HEK293T (cell line): Measurements from ENCODE around the gene MUC5B.

Source experiments
- CTCF ChIA-PET: fragments of 350-600 bp; formaldehyde crosslinking; extraction: SDS; loops from one replicate; lab custom pipeline; 2021; ENCODE audit warnings: antibody characterized with exemption, inconsistent platforms; lab: Yijun Ruan, JAX
- POLR2A ChIA-PET: fragments of 350-600 bp; formaldehyde crosslinking; extraction: SDS; loops from one replicate; lab custom pipeline; 2020; ENCODE audit warnings: antibody characterized with exemption, inconsistent platforms; lab: Yijun Ruan, JAX
- DNase-seq: peaks from one replicate; pipeline ENCODE4 v3.0.0; 2012; ENCODE audit warnings: mixed read lengths; ENCODE audit errors: extremely low spot score
- ARNT ChIP-seq: fragments of 450-650 bp; IDR thresholded peaks from 2 replicates; pipeline ENCODE4 v1.6.1; 2017; ENCODE audit warnings: mild to moderate bottlenecking
- BHLHE40 ChIP-seq: fragments of 450-650 bp; IDR thresholded peaks from 2 replicates; pipeline ENCODE4 v1.6.1; 2016; ENCODE audit warnings: mild to moderate bottlenecking, moderate library complexity, borderline replicate concordance
- CTBP1 ChIP-seq: fragments of 450-650 bp; IDR thresholded peaks from 2 replicates; pipeline ENCODE4 v1.6.1; 2016; ENCODE audit warnings: borderline replicate concordance
- ELF4 ChIP-seq: fragments of 450-650 bp; IDR thresholded peaks from 2 replicates; pipeline ENCODE4 v1.6.1; 2017; ENCODE audit warnings: antibody characterized with exemption
- FOXA1 ChIP-seq: fragments of 450-650 bp; IDR thresholded peaks from 2 replicates; pipeline ENCODE4 v1.6.1; 2016; ENCODE audit warnings: mild to moderate bottlenecking
- FOXK2 ChIP-seq: fragments of 450-650 bp; IDR thresholded peaks from 2 replicates; pipeline ENCODE4 v1.6.1; 2016; ENCODE audit warnings: mild to moderate bottlenecking
- FOXM1 ChIP-seq: fragments of 450-650 bp; IDR thresholded peaks from 2 replicates; pipeline ENCODE4 v1.6.1; 2017; ENCODE audit warnings: mild to moderate bottlenecking, borderline replicate concordance
- HDGF ChIP-seq: fragments of 450-650 bp; IDR thresholded peaks from 2 replicates; pipeline ENCODE4 v1.6.1; 2017; ENCODE audit warnings: antibody characterized with exemption, borderline replicate concordance
- L3MBTL2 ChIP-seq: fragments of 450-650 bp; conservative IDR thresholded peaks from 2 replicates; pipeline ENCODE4 v1.6.1; 2016; ENCODE audit warnings: mild to moderate bottlenecking
- LEF1 ChIP-seq: fragments of 450-650 bp; IDR thresholded peaks from 2 replicates; pipeline ENCODE4 v1.6.1; 2017; ENCODE audit warnings: mild to moderate bottlenecking, borderline replicate concordance
- NFRKB ChIP-seq: fragments of 450-650 bp; IDR thresholded peaks from 2 replicates; pipeline ENCODE4 v1.6.1; 2016; ENCODE audit warnings: mild to moderate bottlenecking, moderate library complexity
- PKNOX1 ChIP-seq: fragments of 450-650 bp; IDR thresholded peaks from 2 replicates; pipeline ENCODE4 v1.6.1; 2016
- SP1 ChIP-seq: fragments of 450-650 bp; IDR thresholded peaks from 2 replicates; pipeline ENCODE4 v1.6.1; 2017
- SUZ12 ChIP-seq: fragments of 450-650 bp; IDR thresholded peaks from 2 replicates; pipeline ENCODE4 v1.6.1; 2016; ENCODE audit warnings: mild to moderate bottlenecking
- TARDBP ChIP-seq: fragments of 450-650 bp; IDR thresholded peaks from 2 replicates; pipeline ENCODE4 v1.6.1; 2016
- ZNF384 ChIP-seq: fragments of 450-650 bp; IDR thresholded peaks from 2 replicates; pipeline ENCODE4 v1.6.1; 2016

The MUC5B gene

DNA sequence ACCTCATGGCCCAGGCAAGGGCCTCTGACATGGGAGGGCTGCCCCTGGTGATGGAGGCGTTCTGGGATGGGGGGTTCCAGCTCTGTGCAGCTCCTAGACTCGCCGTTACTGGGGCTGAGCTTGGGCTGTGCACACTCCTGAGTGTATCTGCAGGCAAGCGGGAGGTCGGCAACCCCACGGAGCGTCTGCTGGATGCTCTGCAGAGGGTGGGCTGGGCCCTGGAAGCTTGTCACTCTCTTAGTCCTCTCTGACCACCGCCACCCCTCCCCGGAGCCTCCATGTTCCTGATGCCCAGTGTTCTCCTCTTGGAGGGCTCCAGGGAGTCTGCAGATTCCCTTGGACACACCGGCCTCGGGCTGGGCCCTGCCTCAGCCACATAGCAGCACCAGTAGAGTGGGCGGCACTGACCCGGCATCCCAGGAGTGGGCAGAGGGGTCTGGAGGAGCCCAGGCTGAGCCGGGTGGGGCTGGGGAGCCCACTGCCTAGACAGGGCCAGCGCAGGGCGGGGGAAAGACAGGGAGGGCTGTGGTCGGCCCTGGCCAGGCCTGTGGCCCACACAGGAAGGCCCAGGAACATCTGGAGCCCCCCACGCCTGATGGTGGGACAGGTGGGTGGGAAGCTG is 20.6 kb upstream of the MUC5B start:
- ChIA-PET POLR2A (no interaction called here), CTCF (no interaction called here)
- DNase-seq: peak; percentile 45
- TF ChIP-seq BHLHE40: no peak
- TF ChIP-seq ZNF384: no peak
- no peak for TF ChIP-seq LEF1
- no peak for TF ChIP-seq HDGF
- no peak for TF ChIP-seq TARDBP
- no peak for TF ChIP-seq L3MBTL2
- no peak for TF ChIP-seq NFRKB
- TF ChIP-seq SP1: no peak
- TF ChIP-seq CTBP1: no peak
- TF ChIP-seq SUZ12: no peak
- no peak for TF ChIP-seq ARNT
- no peak for TF ChIP-seq PKNOX1
- no peak for TF ChIP-seq FOXK2
- no peak for TF ChIP-seq ELF4
- no peak for TF ChIP-seq FOXM1
- no peak for TF ChIP-seq FOXA1

- ChIA-PET POLR2A (no interaction called here), CTCF (no interaction called here)
- TF ChIP-seq CTBP1 (no peak), ARNT (no peak), SUZ12 (no peak), L3MBTL2 (no peak), SP1 (no peak), ZNF384 (no peak), ELF4 (no peak), LEF1 (no peak)
- DNase-seq: peak; percentile 91
Measured at GRCh38 chr11:1202776-1203504, 19.9 kb upstream of the MUC5B start.

GRCh38 chr11:1203505-1204271 is 19.2 kb upstream of the MUC5B start:
- ChIA-PET CTCF (no interaction called here), POLR2A (interaction anchor here (1.1 kb wide), 1 partner anchor 59 kb away, joined by 4 read pairs; no protein-coding TSS in a partner anchor)
- no peak for TF ChIP-seq LEF1
- no peak for TF ChIP-seq FOXA1
- TF ChIP-seq L3MBTL2: no peak
- no peak for TF ChIP-seq FOXK2
- no peak for TF ChIP-seq BHLHE40
- no peak for TF ChIP-seq ZNF384
- no peak for TF ChIP-seq PKNOX1
- no peak for DNase-seq

DNA sequence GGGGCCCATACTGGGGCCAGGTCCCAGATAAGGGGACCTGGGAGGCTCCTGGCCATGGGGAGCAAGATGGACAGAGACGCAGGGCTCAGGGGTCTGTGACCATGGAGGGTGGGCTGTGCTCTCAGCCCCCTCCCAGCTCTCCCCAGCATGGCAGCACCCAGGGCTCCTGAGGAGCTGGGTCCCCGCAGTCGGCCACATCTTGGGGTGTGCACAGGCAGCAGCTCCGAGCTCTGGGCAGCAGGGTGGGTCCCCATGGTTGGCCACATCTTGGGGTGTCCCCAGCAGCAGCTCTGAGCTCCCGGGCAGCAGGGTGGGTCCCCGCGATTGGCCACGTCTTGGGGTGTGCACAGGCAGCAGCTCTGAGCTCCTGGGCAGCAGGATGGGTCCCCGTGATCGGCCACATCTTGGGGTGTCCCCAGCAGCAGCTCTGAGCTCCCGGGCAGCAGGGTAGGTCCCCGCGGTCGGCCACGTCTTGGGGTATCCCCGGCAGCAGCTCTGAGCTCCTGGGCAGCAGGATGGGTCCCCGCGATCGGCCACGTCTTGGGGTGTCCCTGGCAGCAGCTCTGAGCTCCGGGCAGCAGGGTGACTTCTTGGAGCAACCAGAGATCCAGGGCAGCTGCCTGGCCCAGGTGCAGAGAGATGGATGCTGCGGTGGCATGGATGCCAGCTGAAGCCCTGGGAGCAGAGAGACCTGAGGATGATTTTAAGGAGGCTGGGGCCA is 18.3 kb upstream of the MUC5B start:
- ChIA-PET CTCF (interaction anchor here (0.7 kb wide), 1 partner anchor 17 kb away, joined by 3 read pairs; no protein-coding TSS in a partner anchor), POLR2A (interaction anchor here (0.7 to 1.1 kb wide), 2 partner anchors 58 to 66 kb away, joined by 3 to 4 read pairs; no protein-coding TSS in a partner anchor)
- DNase-seq: no peak
- TF ChIP-seq FOXK2 (no peak), ELF4 (no peak)

DNA sequence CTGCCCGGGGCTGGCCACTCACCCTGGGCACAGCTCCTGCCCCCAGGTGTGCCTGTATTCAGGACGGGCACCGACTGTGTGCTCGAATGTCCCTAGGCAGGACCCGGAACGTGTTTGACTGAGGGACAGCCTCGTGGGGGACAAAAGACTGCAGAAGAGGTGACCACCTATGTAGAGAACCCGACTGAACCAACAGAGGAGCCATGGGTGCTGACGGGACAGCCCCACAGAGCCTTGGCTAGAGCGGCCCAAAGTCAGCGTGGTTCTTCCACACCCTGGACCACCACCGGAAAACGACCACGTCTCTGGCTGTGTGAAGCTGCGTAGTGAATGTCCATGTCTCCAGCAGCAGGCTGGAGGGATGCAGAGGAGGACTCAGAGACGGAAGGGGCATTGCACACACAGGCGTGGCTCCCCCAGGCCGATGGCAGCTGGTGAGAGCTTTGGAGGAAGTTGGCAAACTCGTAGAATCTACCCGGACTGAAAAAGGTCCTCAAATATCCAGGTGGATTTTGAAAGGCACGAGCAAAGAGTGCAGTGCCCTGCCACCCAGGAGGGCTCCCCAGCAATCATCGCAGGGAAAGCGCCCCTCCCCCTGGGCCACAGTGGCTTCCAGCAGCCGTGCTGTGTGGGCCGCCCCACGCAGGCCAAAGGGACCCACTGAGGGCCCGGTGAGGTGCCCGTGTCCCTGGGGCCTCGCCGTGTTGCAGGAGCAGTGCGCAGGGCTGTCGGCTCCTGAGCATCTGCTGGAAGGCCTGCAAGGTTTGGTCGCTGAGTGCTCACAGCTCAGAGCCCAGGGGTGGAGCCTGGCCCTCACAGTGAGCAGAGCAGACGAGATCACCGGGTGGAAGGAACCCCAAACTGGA is 17.5 kb upstream of the MUC5B start:
- no peak for TF ChIP-seq ZNF384
- TF ChIP-seq FOXA1: no peak
- CTCF ChIA-PET: no interaction called here
- POLR2A ChIA-PET: interaction anchor here (1.1 kb wide), 1 partner anchor 57 kb away, joined by 4 read pairs; no protein-coding TSS in a partner anchor
- DNase-seq: no peak

DNA sequence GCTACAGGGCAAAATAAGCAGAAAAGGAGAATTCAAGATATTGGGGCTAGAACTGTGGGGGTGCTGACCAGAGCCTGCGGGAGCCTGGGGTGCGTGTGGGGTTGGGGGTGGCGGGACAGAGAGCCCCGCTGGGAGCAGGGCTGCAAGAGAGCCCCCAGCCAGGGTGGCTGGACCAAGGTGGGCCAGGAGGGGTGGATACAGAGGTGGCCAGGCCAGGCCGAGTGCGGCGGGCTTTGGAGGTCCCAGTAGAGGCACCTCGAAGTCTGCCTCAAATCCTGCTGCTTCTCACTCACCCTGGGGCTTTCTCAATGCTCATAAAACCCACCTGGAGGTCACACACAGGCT is 16.9 kb upstream of the MUC5B start:
- DNase-seq: no peak
- ChIA-PET CTCF (no interaction called here), POLR2A (no interaction called here)
- TF ChIP-seq FOXA1 (no peak), BHLHE40 (no peak), LEF1 (no peak)
